ENCODE data around the gene PSD2.

Gene PSD2

DNA sequence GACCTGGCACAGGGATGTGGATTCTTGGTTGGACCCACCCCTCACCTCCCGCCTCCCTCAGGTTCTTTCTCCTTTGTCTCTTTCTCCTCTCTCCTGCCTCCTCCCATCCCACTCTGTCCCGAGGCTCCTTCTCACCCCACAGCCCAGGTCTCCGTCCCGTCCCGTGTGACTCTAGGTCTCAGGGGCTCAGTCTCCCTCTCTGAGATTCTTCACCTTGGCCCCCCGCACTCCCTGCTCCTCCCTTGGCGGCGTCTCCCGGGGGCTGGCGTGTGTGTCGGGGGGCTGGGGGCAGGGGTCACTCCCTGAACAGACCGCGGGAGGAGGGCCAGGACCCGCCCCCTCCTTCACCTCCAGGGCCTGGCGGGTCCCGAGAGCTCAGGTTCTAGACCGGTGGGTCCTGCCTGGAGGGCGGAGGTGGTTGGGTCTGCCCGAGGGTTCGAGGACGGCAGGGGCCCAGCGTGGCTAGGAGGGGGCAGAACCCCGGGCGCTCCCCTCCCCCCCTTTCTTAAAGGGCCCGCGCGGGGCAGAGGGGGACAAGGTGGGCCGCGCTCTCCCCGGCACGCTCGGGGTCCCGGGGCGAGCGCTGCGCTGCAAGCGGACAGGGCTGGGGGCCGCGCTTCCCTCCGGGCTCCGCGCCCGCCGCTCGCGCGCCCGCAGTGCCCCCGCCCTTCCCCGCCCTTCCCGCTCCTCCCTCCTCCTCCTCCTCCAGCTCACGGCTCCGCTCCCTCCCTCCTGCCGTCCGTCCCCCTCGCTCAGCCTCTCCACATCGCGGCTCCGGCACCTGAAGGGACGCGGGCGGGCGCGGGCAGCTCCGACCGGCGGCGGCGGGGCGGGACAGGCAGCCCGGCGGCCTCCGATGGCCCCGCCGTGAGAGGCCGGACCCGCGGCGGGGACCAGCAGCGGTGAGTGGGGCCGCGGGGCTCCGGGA, at the start of gene PSD2:
Gene PSD2 (plus strand): TSS at position 735 of the 928 bp plus-strand sequence. CDS start 13,633 bp downstream, outside the sequence.
- peak; percentile 16 for DNase-seq

DNA sequence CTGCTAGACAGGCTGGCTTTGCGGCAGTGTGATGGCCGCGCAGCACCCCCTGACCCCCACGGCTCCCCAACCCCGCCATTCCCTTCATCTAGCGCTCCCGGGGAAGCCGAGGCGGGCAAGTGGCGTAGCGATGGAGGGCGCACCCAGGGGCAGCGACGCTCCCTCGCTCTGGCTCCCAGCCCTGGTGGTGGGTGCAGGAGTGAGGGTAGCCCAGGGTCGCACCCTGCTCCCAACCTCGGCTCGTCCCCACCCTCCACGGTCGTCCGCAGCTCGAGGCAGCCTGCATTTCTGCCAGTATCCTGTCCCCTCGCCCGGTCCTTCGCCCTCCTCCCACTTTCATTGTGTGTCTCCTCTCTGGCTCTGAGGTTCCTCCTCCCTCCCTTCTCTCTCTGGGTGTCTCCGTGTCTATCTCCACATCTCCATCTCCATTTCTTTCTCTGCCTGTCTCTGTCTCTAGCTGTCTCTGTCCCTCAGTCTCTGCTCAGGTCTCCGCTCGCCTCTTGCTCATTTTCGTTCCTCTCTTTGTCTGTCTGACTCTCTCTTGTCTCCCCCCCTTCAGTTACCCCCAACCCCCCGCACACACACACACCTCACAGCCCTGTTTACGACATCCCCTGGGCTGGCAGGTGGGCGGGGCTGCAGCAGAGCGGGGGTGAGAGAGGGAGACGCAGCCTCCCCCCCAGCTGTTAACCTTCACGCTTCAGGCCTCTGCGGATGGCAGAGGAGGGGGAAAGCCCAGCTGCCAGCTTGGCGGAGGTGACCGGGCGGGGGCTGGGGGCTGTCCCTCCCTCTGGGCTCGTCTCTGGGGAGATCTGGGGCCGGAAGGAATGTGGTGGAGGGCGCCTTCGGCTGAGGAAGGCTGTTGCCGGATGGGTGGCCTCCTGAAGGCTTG, 48.7 kb upstream of the PSD2 start:
- peak; percentile 10 for DNase-seq

DNA sequence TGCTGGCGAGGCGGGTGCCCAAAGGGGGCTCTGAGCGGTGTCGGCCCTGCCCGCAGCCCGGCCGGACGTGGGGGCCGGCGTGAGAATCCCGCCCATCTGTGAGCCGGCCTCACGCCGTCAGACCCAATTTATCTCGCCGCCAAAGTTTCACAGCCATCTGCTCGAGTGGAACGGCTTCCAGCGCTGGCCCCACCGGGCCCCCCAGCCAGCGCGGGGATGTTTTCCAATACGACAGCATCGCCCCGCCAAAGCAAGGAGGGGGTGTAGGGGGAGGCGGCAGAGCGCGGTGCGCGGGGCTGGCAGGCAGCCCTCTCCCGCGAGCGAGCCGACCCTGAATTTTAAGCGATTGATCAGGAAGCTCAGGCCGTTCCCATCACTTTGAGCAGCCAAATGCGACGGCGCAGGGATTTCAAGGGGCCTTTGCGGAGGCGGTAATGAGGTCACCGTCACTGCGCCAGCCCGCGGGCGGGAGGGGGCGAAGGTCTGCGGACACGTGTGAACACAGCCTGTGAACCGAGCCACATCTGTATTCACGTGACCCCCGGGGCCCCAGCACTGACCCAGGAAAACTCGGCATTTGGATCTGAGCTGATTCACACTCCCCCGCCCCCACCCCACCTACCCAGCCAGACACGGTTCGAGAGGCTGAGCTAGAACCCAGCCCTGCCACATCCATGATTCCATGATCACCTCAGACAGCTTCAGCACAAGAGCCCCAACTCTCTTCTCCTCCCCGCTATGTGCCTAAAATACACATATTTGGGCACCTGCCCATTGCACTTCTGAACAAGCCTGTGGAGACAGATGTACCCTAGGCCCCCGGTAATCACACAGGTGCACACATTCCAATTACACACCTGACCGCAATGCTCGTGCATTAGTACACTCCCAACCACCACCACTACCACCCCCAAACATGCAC, 47.8 kb upstream of the PSD2 start:
- peak; percentile 12 for DNase-seq

GRCh38 chr5:139748505-139748826, 47.1 kb upstream of the PSD2 start:
- DNase-seq: no peak

DNA sequence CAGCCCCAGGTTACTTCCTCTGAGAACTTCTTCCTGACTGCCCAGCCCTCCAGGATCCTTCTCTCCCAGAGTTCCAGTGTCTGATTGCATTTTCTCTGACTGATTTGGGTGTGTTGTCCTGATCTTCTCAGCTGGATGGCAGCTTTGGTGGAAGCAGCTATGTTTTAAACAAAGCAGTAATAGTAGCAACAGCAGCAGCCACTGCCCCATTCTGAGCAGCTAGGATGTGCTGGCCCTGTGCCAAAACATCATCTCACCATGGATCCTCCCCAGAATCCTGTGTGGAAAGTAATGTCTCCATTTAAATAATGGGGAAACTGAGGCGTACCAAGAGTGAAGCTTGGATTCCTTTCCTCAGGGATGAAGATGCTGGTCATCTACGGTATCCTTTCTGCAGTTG, 46.4 kb upstream of the PSD2 start:
- DNase-seq: peak; percentile 4

DNA sequence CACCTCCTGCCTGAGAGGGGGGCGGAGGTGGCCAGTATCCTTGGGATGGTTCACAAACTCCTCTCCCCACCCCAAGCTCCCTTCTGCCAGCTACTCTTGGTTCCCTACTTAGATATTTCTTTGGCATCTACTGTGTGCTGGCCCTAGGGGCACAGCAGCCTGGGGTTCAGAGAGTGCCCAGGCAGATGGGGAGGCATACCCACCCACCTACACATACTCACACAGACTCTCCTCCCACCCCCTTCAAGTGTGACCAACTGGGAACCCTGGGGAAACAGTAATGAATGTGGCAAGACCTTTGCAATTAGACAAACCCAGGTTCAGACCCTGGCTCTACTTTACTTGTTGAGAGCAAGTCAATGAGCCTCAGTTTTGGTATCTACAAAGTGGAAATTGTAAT, 44.4 kb upstream of the PSD2 start:
- DNase-seq: no peak

GRCh38 chr5:139752506-139753473, 42.8 kb upstream of the PSD2 start:
- DNase-seq: no peak

DNA sequence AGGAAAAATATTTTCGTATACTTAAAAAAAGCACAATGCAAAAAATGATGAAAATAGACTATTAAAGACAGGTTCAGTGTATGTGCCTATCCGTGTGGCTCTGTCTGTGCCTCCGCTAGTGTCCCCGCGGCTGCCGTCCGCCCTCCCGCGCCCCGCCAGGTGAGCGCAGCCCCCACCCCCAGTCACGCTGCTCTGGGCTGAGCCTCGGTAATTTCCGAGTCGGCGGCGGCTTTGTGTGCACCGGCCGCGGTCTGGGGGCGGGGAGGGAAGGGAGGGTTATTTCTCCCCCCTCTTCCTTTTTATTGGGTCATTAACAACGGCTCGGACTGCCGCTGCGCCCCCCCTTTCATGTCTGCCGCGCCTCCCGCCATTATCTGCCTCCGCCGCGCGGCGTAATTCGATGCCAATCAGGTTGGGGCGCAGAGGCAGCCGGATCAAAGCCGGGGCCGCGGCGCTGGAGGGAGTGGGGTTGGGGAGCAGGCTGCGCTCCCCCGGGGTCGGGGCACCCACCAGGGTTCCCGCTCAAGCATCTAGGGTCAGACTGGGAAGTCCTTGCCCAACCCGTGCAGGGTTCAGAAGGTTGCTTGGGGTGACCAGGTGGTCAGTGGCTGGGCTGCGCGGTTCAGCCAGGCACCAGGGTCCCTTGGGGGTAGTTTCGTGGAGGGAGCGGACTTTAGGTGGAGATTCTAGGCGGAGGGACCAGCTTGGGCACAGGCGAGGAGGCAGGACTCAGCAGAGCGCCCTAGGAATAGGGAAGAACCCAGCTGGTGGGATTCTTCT, 39.5 kb upstream of the PSD2 start:
- DNase-seq: peak; percentile 48

GRCh38 chr5:139756971-139757370, 38.6 kb upstream of the PSD2 start:
- DNase-seq: no peak

- DNase-seq: no peak
Observed at GRCh38 chr5:139757727-139758509, 37.7 kb upstream of the PSD2 start.

DNA sequence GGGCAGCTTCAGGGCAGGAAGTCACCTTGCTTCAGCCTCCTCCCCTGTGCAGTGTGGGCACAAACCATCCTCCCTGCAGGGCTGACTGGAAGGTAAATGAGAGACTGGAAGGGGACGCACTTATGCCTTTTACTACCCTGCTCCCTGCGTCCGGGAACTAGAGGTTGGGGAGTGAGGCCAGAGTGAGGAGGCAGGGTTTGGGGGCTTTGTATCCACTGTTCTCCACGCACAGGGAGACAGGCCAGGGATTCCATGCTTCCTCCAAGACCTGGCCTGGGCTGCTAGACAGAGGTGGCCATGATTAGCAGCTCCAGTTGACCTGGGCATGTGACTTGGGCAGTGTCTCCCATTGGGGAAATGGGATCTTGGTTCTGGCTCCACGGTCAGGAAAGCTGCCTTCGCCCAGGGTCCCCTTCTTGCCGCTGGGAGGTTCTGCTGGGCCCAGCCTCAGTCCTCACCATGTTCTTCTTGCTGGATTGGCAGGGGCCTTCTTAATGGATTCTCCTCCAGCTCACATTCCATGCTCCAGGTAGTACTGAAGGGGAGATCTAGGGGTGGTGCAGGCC, 37.0 kb upstream of the PSD2 start:
- DNase-seq: no peak

DNA sequence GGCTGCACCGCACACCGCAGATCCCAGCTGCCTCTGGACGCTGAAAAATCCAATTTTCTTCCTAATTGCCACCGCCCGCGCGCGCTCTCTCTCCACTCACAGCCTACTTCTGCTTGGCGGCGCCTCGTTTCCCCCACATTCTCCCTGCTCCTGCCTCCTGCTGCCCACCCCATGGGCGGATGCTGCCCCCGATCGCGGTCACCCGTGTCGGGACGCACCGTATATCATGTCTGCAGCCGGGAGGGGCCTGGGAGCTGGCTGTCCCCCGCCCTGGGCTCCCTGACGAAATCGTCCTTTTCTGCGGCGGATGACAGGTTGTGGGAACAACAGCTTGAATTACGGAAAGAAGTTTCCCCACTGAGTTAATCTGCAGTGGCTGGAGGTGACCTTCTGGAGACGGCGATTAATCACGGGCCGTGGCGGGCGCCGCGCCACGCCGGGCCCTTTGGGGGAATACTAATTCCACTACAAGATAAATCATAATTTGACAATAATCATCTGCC, 36.3 kb upstream of the PSD2 start:
- DNase-seq: no peak

GRCh38 chr5:139760066-139761056, 35.2 kb upstream of the PSD2 start:
- no peak for DNase-seq

DNA sequence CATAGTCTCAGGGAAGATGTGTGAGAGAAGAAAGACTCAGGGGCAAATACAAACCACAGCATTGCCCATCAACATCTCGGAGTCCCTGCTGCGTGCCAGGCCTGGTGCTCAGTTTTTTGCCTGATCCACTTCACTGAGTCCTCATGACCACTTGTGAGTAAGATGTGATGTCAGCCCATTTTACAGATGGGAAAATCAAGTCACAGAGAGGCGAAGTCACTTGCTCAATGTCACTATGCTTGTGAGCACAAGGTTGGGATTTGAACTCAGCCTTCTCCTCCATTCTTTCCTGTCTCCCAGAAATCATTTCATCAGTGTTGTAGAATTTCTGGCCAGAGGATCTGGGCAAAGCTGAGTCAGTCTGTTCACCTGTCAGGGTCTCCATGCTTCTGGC, 34.6 kb upstream of the PSD2 start:
- no peak for DNase-seq

DNA sequence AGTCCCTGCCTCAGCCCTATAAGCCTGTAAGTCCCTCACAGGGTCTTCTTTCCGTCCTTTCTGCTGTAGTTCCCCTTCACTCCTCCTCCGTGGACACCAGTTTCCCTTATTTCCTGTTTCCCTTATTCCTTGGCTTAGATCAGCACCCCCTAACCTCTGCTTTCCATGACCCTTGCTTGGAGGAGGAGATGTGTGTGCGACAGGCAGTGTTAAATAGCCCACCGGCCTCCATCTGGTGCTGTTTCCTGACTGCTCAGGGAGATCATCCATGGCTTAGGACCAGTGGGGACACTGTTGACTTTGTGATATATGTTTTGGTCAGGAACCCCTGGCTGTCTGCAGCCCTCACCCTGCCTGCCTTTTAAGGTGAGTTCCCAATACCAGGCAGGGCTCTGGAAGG, 34.1 kb upstream of the PSD2 start:
- DNase-seq: no peak

DNA sequence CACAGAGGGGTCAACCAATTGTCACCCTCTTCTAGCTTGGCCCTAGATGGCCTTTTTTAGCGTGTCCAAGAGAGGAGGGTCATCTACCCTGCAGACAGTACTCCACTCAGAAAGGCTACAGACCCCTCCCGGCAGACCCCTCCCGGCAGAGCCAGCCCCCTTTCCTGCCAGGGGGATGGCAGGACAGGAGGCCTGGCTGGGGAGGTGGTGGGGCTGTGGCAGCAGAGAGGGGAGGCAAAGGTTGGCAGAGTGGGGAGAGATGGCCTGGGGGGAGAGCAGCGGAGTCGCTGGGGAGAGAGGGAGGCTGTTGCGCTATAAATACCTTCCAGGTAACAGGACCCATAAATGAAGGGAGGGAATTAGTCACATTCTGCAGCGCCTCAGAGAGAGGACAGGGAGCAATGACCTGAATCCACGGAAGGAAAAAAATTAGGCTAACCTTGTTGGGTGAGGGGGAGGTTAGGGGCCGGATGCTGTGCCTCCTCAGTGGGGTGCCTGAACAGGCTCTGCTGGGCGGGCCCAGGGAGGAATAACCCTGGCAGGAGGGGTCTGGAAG, 32.9 kb upstream of the PSD2 start:
- DNase-seq: no peak

DNA sequence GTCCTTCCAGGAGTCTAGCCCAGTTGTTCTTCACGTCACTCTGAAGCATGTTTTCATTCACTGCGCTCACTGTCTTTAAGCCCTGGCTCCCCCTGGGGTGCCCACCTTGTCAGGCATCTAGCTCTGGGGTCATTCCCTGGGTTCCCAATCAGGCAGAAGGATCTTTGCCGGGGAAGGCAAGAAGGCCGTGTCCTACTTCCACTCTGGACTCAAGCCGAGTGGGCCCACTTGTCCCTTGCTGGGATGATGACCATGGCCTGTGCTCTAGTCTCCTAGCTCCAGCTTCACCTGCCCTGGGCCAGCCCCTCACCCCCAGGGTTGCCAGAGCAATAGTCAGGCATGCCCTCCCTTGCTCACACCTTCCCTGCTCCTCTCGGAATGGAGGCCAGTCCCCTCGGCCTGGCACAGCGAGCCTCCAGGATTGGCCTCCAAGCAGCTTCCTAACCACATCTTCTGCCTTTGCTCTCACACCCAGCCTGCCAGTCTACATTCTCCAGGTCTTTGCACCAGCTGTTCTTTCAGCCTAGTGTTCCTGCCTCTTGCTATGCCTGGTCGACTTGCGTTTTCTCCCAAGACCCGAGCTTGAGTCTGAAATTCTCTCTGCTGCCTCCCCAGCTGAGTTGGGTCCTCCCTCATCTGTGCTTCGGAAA, 32.2 kb upstream of the PSD2 start:
- no peak for DNase-seq
